AG04450 (cell line): ENCODE data around the gene BYSL. TPM values are rescaled to one million over a fixed set of nuclear protein-coding genes. Genes with fewer than 3 reads are reported as not detected.

Source experiments
- CTCF ChIA-PET: fragments of 300-600, 350-600 bp; formaldehyde crosslinking; extraction: SDS; loops from one replicate; lab custom pipeline; 2022; ENCODE audit warnings: antibody characterized with exemption, inconsistent platforms; lab: Charles Lee
- POLR2A ChIA-PET: fragments of 350-600 bp; formaldehyde crosslinking; extraction: SDS; loops from one replicate; lab custom pipeline; 2021; ENCODE audit warnings: antibody characterized with exemption, inconsistent platforms; lab: Yijun Ruan, JAX
- DNase-seq: peaks from one replicate; pipeline ENCODE4 v3.0.0-alpha.2; 2011; ENCODE audit warnings: low read depth, low spot score
- H3K27ac ChIP-seq: one replicate; pipeline ENCODE4 v1.5.1; 2012; ENCODE audit warnings: low read depth, low read length, control low read depth
- H3K27me3 ChIP-seq: one replicate; pipeline ENCODE4 v1.6.0; 2012; ENCODE audit warnings: low read length; ENCODE audit not compliant: control insufficient read depth, insufficient read depth
- H3K4me3 ChIP-seq: 2 replicates; pipeline ENCODE4 v1.5.1; 2011; ENCODE audit warnings: mild to moderate bottlenecking, low read depth, low read length, control low read depth
- H3K9me3 ChIP-seq: 2 replicates; pipeline ENCODE4 v1.5.1; 2012; ENCODE audit warnings: low read length; ENCODE audit not compliant: control insufficient read depth, insufficient read depth
- polyA plus RNA-seq: library from polyadenylated mRNA; depleted of rRNA; stranded (reverse); fragments of >200 nt; gene quantifications from 2 replicates; pipeline ENCODE4 v1.2.3, GENCODE V29; 2011
- TF ChIP-seq, protein P1 (sequence below): IDR thresholded peaks from 2 replicates; pipeline ENCODE4 v1.5.1; 2011; ENCODE audit warnings: low read depth, low read length, control low read depth, inconsistent platforms

The BYSL gene
- polyA plus RNA-seq, 1 experiment, result 18.1 TPM

DNA sequence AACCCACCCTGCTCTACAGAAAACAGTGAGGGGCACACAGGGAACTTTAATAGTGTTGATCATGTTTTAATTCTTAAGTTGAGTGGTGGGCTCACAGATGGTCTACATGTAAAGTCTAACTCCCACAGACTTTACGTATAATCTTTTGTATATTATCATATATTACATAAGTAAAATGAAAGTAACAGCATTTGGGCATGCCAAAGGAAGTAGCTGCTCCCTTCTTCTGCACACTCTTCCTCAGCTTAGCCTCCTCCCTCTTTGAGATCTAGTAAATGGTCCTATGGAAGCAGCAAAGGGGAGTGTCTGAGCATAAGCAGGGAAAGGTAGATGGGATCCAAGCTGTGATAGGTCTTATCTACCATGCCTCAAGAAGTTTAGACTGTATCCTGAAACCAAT is 11.6 kb upstream of the BYSL start:
- TF ChIP-seq, protein P1, sequence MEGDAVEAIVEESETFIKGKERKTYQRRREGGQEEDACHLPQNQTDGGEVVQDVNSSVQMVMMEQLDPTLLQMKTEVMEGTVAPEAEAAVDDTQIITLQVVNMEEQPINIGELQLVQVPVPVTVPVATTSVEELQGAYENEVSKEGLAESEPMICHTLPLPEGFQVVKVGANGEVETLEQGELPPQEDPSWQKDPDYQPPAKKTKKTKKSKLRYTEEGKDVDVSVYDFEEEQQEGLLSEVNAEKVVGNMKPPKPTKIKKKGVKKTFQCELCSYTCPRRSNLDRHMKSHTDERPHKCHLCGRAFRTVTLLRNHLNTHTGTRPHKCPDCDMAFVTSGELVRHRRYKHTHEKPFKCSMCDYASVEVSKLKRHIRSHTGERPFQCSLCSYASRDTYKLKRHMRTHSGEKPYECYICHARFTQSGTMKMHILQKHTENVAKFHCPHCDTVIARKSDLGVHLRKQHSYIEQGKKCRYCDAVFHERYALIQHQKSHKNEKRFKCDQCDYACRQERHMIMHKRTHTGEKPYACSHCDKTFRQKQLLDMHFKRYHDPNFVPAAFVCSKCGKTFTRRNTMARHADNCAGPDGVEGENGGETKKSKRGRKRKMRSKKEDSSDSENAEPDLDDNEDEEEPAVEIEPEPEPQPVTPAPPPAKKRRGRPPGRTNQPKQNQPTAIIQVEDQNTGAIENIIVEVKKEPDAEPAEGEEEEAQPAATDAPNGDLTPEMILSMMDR, result no peak
- H3K27ac ChIP-seq, result no peak overlapping the region
- POLR2A ChIA-PET, result no interaction called here
- H3K27me3 ChIP-seq, result no peaks in the 10 kb centered on the region
- CTCF ChIA-PET, result interaction anchor here (2.1 kb wide), 1 partner anchor 11 kb away, joined by 12 read pairs; the partner anchor contains the start of genes BYSL and MED20
- no peak overlapping the region for H3K4me3 ChIP-seq
- no peak for DNase-seq
- H3K9me3 ChIP-seq, result no peaks in the 10 kb centered on the region

DNA sequence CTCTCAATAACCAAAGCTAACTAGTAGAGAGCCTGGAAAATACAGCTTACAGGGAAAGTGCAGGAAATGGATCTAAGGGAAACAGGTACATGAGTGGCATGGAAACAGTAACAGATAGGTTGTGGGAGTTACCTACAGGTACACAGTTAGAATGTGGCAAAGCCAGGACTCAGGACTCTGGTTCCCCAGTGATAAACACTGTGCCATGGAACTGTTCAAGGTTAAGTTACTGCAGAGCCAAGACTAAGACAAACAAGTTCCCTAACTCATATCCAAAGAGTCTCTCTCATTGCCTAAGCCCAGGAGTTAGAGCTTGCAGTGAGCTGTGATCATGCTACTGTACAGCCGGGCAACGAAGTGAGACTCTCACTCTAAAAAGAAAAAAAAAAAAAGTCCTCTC is 7.0 kb upstream of the BYSL start:
- CTCF ChIA-PET, result interaction anchor here (2.3 kb wide), 1 partner anchor 127 kb away, joined by 11 read pairs; the partner anchor contains the start of gene TOMM6
- TF ChIP-seq, protein P1, result no peak
- H3K4me3 ChIP-seq, result no peak overlapping the region

DNA sequence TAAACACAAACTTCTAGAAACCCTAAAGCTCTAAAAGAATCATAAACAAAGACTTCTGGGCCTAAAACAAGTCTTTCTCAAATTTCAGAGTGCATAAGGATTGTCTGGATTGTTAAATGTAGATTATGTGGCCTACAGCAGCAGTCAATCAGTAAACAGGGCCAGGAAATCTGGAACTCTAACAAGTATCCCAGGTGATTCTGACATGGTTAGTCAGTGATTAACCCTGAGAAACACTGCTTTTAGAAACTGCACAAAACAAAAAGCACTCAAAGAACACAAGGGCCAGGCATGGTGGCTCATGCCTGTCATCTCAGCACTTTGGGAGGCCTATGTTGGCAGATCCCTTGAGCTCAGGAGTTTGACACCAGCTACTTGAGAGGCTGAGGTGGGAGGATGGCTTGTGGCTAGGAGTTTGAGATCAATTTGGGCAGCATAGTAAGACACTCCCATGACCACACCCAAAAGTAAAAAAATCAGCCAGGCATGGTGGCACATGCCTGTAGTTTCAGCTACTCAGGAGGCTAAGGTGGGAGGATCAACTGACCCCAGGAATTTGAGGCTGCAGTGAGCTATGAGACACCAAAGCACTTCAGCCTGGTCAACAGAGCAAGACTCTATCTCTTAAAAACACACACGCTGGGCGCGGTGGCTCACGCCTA is 6.3 kb upstream of the BYSL start:
- ChIA-PET POLR2A (no interaction called here), CTCF (interaction anchor here (2.3 kb wide), 1 partner anchor 128 kb away, joined by 11 read pairs; the partner anchor contains the start of gene TOMM6)
- no peak overlapping the region for H3K4me3 ChIP-seq
- DNase-seq, result no peak
- H3K9me3 ChIP-seq, result no peaks in the 10 kb centered on the region
- H3K27ac ChIP-seq, result no peak overlapping the region
- no peaks in the 10 kb centered on the region for H3K27me3 ChIP-seq
- TF ChIP-seq, protein P1, result no peak

More for the DNA sequence above, 7.0 kb upstream of the BYSL start:
- Histone ChIP-seq H3K27me3 (no peaks in the 10 kb centered on the region), H3K27ac (no peak overlapping the region), H3K9me3 (no peaks in the 10 kb centered on the region)
- POLR2A ChIA-PET, result no interaction called here
- DNase-seq, result no peak

DNA sequence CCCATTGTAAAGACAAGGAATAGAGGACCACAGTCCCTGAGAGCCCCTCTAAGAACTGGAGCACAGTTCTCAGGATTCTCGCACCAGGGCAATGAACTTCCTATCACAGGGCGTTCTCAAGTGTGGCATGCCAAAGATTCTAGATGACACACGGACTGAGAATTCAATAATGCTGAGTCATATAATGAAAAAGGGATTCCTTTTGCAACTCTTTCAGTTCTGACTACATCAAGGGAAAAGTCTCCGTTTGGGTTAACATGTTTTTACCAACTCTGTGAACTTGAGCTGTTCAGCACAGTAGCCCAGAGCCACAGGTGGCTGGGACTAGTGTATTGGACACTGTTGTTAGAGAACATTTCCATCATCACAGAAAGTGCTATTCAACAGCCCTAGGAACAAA is 3.8 kb upstream of the BYSL start:
- ChIA-PET CTCF (interaction anchor here (1.5 kb wide), 1 partner anchor 130 kb away, joined by 6 read pairs; the partner anchor contains the start of gene TOMM6), POLR2A (interaction anchor here (1.0 kb wide), 1 partner anchor 15 kb away, joined by 3 read pairs; no protein-coding TSS in a partner anchor)
- H3K4me3 ChIP-seq, result no peak overlapping the region
- DNase-seq, result peak; percentile 78
- peak overlapping the region; percentile 92 for H3K27ac ChIP-seq
- no peaks in the 10 kb centered on the region for H3K9me3 ChIP-seq
- TF ChIP-seq, protein P1, result no peak
- no peaks in the 10 kb centered on the region for H3K27me3 ChIP-seq

DNA sequence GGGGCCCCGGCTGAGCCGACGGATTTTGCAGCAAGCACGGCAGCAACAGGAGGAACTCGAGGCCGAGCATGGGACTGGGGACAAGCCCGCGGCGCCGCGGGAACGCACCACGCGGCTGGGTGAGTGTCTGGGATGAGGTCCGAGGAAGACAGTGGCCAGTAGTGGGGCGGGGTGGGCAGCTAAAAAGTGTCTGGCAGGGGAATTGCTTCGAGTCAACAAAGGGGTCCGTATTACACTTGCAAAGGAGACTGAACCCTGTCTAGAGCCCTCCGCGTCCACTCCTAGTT is 356 bp downstream of the BYSL start:
- H3K4me3 ChIP-seq, result peak overlapping the region; percentile 74
- H3K27me3 ChIP-seq, result no peaks in the 10 kb centered on the region
- H3K9me3 ChIP-seq, result no peaks in the 10 kb centered on the region
- DNase-seq, result no peak
- peak overlapping the region; percentile 95 for H3K27ac ChIP-seq
- ChIA-PET POLR2A (interaction anchor here (0.7 to 1.5 kb wide), 5 partner anchors 15 to 134 kb away, joined by 3 to 17 read pairs (median 6); partner anchors contain the start of genes TOMM6 and USP49), CTCF (interaction anchor here (0.5 to 3.1 kb wide), 43 partner anchors 9 to 624 kb away, joined by 3 to 144 read pairs (median 9); partner anchors contain the start of genes CCND3, TAF8, TOMM6 and USP49)
- TF ChIP-seq, protein P1, result no peak
